Mesenchymal stem cell (in vitro differentiated cells and primary cell): Measurements from ENCODE around the gene NEGR1.

Experiments used
- DNase-seq: peaks from one replicate; pipeline ENCODE4 v3.0.0-alpha.2; 2013
- H2AFZ ChIP-seq: one replicate; pipeline ENCODE4 v1.6.1; 2013; ENCODE audit warnings: low read depth, mild to moderate bottlenecking, control low read depth, inconsistent platforms, low read length, moderate library complexity
- H2AK5ac ChIP-seq: 2 replicates; pipeline ENCODE4 v1.6.1; 2013; ENCODE audit warnings: low read length, moderate library complexity, mild to moderate bottlenecking, inconsistent platforms; ENCODE audit not compliant: severe bottlenecking
- H2BK120ac ChIP-seq: one replicate; pipeline ENCODE4 v1.6.1; 2013; ENCODE audit warnings: low read depth, mild to moderate bottlenecking, inconsistent platforms, low read length, moderate library complexity
- H2BK12ac ChIP-seq, 2 experiments: one replicate each; pipeline ENCODE4 v1.6.1; 2013; ENCODE audit warnings: inconsistent platforms in 2 of 2, low read length in 2 of 2, mild to moderate bottlenecking in 2 of 2, moderate library complexity in 2 of 2, control low read depth in 1 of 2
- H2BK15ac ChIP-seq: one replicate; pipeline ENCODE4 v1.6.1; 2013; ENCODE audit warnings: mild to moderate bottlenecking, low read depth, inconsistent platforms; ENCODE audit not compliant: poor library complexity, severe bottlenecking
- H2BK5ac ChIP-seq: 2 replicates; pipeline ENCODE4 v1.6.1; 2013; ENCODE audit warnings: low read depth, mild to moderate bottlenecking, low read length, control low read depth, inconsistent platforms; ENCODE audit not compliant: poor library complexity, severe bottlenecking
- H3K14ac ChIP-seq, 2 experiments: one replicate each; pipeline ENCODE4 v1.6.1; 2013; ENCODE audit warnings: inconsistent platforms in 2 of 2, low read length in 2 of 2, control low read depth in 1 of 2, mild to moderate bottlenecking in 1 of 2, moderate library complexity in 1 of 2
- H3K18ac ChIP-seq, 2 experiments: one replicate each; pipeline ENCODE4 v1.6.1; 2013; ENCODE audit warnings: inconsistent platforms in 2 of 2, low read length in 2 of 2, control low read depth in 1 of 2, low read depth in 1 of 2, mild to moderate bottlenecking in 1 of 2
- H3K23ac ChIP-seq, 2 experiments: one replicate each; pipeline ENCODE4 v1.6.1; 2013; ENCODE audit warnings: inconsistent platforms in 2 of 2, low read length in 2 of 2, mild to moderate bottlenecking in 2 of 2, moderate library complexity in 2 of 2, control low read depth in 1 of 2
- H3K27ac ChIP-seq: 2 replicates; pipeline ENCODE4 v1.5.1; 2013; ENCODE audit warnings: mild to moderate bottlenecking, moderate library complexity, low read length, control low read depth, inconsistent platforms; ENCODE audit not compliant: poor library complexity, severe bottlenecking
- H3K27me3 ChIP-seq, 2 experiments: 2 replicates each; pipeline versions ENCODE4 v1.6.1 to v1.7.0; 2013; ENCODE audit warnings: low read length in 2 of 2, mild to moderate bottlenecking in 2 of 2, moderate library complexity in 2 of 2, control low read depth in 1 of 2, inconsistent platforms in 1 of 2; ENCODE audit not compliant: control insufficient read depth in 1 of 2, insufficient read depth in 1 of 2
- H3K36me3 ChIP-seq, 2 experiments: 2 replicates each; pipeline versions ENCODE4 v1.6.1 to v1.7.0; 2013; ENCODE audit warnings: low read length in 2 of 2, control low read depth in 1 of 2, inconsistent platforms in 1 of 2, low read depth in 1 of 2, mild to moderate bottlenecking in 1 of 2; ENCODE audit not compliant: insufficient read depth in 2 of 2, control insufficient read depth in 1 of 2
- H3K4ac ChIP-seq, 2 experiments: one replicate each; pipeline ENCODE4 v1.6.1; 2013; ENCODE audit warnings: inconsistent platforms in 2 of 2, low read length in 2 of 2, mild to moderate bottlenecking in 2 of 2, moderate library complexity in 2 of 2, control low read depth in 1 of 2, low read depth in 1 of 2
- H3K4me1 ChIP-seq: 2 replicates; pipeline ENCODE4 v1.6.1; 2013; ENCODE audit warnings: low read depth, low read length, control low read depth; ENCODE audit not compliant: control insufficient read depth, insufficient read depth
- H3K4me2 ChIP-seq: 2 replicates; pipeline ENCODE4 v1.6.1; 2013; ENCODE audit warnings: low read length, mild to moderate bottlenecking, inconsistent platforms; ENCODE audit not compliant: poor library complexity, severe bottlenecking
- H3K4me3 ChIP-seq, 2 experiments: 2 replicates each; pipeline versions ENCODE4 v1.5.1 to v1.7.0; 2013; ENCODE audit warnings: low read length in 2 of 2, mild to moderate bottlenecking in 2 of 2, control low read depth in 1 of 2, low read depth in 1 of 2; ENCODE audit not compliant: insufficient read depth in 1 of 2
- H3K79me1 ChIP-seq: replicated peaks from 2 replicates; pipeline ENCODE4 v1.6.1; 2013; ENCODE audit warnings: mild to moderate bottlenecking, control low read depth, low read length, inconsistent platforms; ENCODE audit not compliant: poor library complexity, severe bottlenecking
- H3K9ac ChIP-seq: 2 replicates; pipeline ENCODE4 v1.7.0; 2013; ENCODE audit warnings: mild to moderate bottlenecking, low read length, moderate library complexity
- H3K9me3 ChIP-seq: 2 replicates; pipeline ENCODE4 v1.7.0; 2013; ENCODE audit warnings: mild to moderate bottlenecking, low read length; ENCODE audit not compliant: control insufficient read depth
- H4K8ac ChIP-seq: one replicate; pipeline ENCODE4 v1.6.1; 2013; ENCODE audit warnings: inconsistent platforms, mild to moderate bottlenecking, low read length, moderate library complexity
- H4K91ac ChIP-seq: one replicate; pipeline ENCODE4 v1.6.1; 2013; ENCODE audit warnings: mild to moderate bottlenecking, low read length, inconsistent platforms
- WGBS: methylation state at CpG from one replicate; pipeline ENCODE4 v1.1.7; 2013; ENCODE audit warnings: mixed read lengths; 5-methylcytosine and 5-hydroxymethylcytosine counted together

Gene NEGR1

GRCh38 chr1:71668065-71668464, 614.3 kb downstream of the NEGR1 start:
- H3K18ac ChIP-seq = no peak overlapping the region
- no peak overlapping the region for H3K9ac ChIP-seq
- DNase-seq = no peak
- no peaks in the 10 kb centered on the region for H3K79me1 ChIP-seq
- 76% methylated on average over 3 of the region's 3 CpGs for WGBS
- H3K23ac ChIP-seq = no peak overlapping the region
- H4K8ac ChIP-seq = no peak overlapping the region
- no peaks in the 10 kb centered on the region for H3K27me3 ChIP-seq
- H3K4me2 ChIP-seq = no peak overlapping the region
- H3K4ac ChIP-seq = no peak overlapping the region
- no peak overlapping the region for H2AFZ ChIP-seq
- H2BK15ac ChIP-seq = no peak overlapping the region
- no peak overlapping the region for H3K4me3 ChIP-seq
- H2AK5ac ChIP-seq = no peak overlapping the region
- no peak overlapping the region for H3K14ac ChIP-seq
- H4K91ac ChIP-seq = no peak overlapping the region
- no peak overlapping the region for H2BK120ac ChIP-seq
- no peak overlapping the region for H2BK5ac ChIP-seq
- H3K36me3 ChIP-seq = no peaks in the 10 kb centered on the region
- no peak overlapping the region for H3K27ac ChIP-seq
- H3K4me1 ChIP-seq = no peaks in the 10 kb centered on the region
- H3K9me3 ChIP-seq = no peaks in the 10 kb centered on the region
- H2BK12ac ChIP-seq = no peak overlapping the region

GRCh38 chr1:71667216-71667615, 615.1 kb downstream of the NEGR1 start:
- Histone ChIP-seq H3K23ac (no peak overlapping the region), H3K27me3 (no peaks in the 10 kb centered on the region), H3K14ac (no peak overlapping the region), H3K9ac (no peak overlapping the region), H3K18ac (no peak overlapping the region), H2AK5ac (no peak overlapping the region), H3K4me2 (no peak overlapping the region), H2BK12ac (no peak overlapping the region), H3K36me3 (no peaks in the 10 kb centered on the region), H2BK120ac (no peak overlapping the region), H3K4me3 (no peak overlapping the region), H3K79me1 (no peaks in the 10 kb centered on the region), H2AFZ (no peak overlapping the region), H3K4ac (no peak overlapping the region), H3K9me3 (no peaks in the 10 kb centered on the region), H2BK15ac (no peak overlapping the region), H3K27ac (no peak overlapping the region), H3K4me1 (no peaks in the 10 kb centered on the region), H2BK5ac (no peak overlapping the region), H4K8ac (no peak overlapping the region), H4K91ac (no peak overlapping the region)
- DNase-seq = no peak
- 51% methylated on average over 1 of the region's 2 CpGs for WGBS

GRCh38 chr1:71666609-71667008, 615.7 kb downstream of the NEGR1 start:
- H3K9me3 ChIP-seq = no peaks in the 10 kb centered on the region
- no peak overlapping the region for H3K14ac ChIP-seq
- no peak overlapping the region for H2BK120ac ChIP-seq
- no peaks in the 10 kb centered on the region for H3K4me1 ChIP-seq
- no peak overlapping the region for H2AK5ac ChIP-seq
- H4K8ac ChIP-seq = no peak overlapping the region
- no peaks in the 10 kb centered on the region for H3K36me3 ChIP-seq
- no peak overlapping the region for H2AFZ ChIP-seq
- H3K18ac ChIP-seq = no peak overlapping the region
- no peaks in the 10 kb centered on the region for H3K27me3 ChIP-seq
- no peak overlapping the region for H2BK15ac ChIP-seq
- H3K79me1 ChIP-seq = no peaks in the 10 kb centered on the region
- no peak overlapping the region for H4K91ac ChIP-seq
- H3K4me2 ChIP-seq = no peak overlapping the region
- H3K27ac ChIP-seq = no peak overlapping the region
- H2BK5ac ChIP-seq = no peak overlapping the region
- no peak overlapping the region for H3K4ac ChIP-seq
- H2BK12ac ChIP-seq = no peak overlapping the region
- DNase-seq = no peak
- no peak overlapping the region for H3K4me3 ChIP-seq
- no peak overlapping the region for H3K9ac ChIP-seq
- no peak overlapping the region for H3K23ac ChIP-seq

GRCh38 chr1:71660411-71660810, 621.9 kb downstream of the NEGR1 start:
- Histone ChIP-seq H3K9me3 (no peaks in the 10 kb centered on the region), H3K79me1 (no peaks in the 10 kb centered on the region), H3K36me3 (no peaks in the 10 kb centered on the region), H2AFZ (no peak overlapping the region), H2BK15ac (no peak overlapping the region), H3K4me3 (no peak overlapping the region), H3K4me1 (no peaks in the 10 kb centered on the region), H4K91ac (no peak overlapping the region), H3K18ac (no peak overlapping the region), H3K4me2 (no peak overlapping the region), H3K23ac (no peak overlapping the region), H2AK5ac (no peak overlapping the region), H3K14ac (no peak overlapping the region), H3K9ac (peak overlapping the region; percentile 11), H3K27me3 (no peaks in the 10 kb centered on the region), H4K8ac (no peak overlapping the region), H2BK12ac (no peak overlapping the region), H2BK120ac (no peak overlapping the region), H3K4ac (no peak overlapping the region), H3K27ac (peak overlapping the region; percentile 69), H2BK5ac (no peak overlapping the region)
- no peak for DNase-seq
- 95% methylated on average over 3 of the region's 4 CpGs for WGBS
